Globus pallidus (tissue), 1 donor: ENCODE measurements around the gene CARNS1.
"Not testable (repeated sequence)": the region's sequence is repeated elsewhere in the genome, so short reads cannot be mapped to it uniquely, and the experiment has no call there.

Source experiments
- DNase-seq: peaks from one replicate; pipeline ENCODE4 v3.0.0-alpha.2; 2015; ENCODE audit warnings: low spot score

The CARNS1 gene

GRCh38 chr11:67465530-67465929, 50.1 kb downstream of the CARNS1 start:
- not testable (repeated sequence) for DNase-seq

- no peak for DNase-seq
Measured at GRCh38 chr11:67466367-67466766, 50.9 kb downstream of the CARNS1 start.

GRCh38 chr11:67466962-67467771, 51.7 kb downstream of the CARNS1 start:
- no peak for DNase-seq

GRCh38 chr11:67468056-67468455, 52.6 kb downstream of the CARNS1 start:
- DNase-seq: no peak

DNA sequence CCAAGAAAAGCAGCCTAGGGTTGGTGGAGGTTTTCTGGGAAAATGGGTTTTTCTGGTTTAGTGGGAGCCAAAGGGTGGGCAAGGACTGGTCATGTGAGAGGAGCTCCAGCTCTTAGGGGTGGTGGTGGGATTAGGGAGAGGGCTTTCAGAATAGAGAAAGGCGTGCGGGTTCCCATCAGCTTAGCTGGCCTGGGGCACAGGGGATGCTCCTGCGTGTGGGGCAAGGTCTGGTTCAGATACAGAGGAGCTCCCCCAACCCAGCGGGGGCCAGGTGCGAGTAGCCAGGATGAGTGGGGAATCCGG, 52.9 kb downstream of the CARNS1 start:
- no peak for DNase-seq

DNA sequence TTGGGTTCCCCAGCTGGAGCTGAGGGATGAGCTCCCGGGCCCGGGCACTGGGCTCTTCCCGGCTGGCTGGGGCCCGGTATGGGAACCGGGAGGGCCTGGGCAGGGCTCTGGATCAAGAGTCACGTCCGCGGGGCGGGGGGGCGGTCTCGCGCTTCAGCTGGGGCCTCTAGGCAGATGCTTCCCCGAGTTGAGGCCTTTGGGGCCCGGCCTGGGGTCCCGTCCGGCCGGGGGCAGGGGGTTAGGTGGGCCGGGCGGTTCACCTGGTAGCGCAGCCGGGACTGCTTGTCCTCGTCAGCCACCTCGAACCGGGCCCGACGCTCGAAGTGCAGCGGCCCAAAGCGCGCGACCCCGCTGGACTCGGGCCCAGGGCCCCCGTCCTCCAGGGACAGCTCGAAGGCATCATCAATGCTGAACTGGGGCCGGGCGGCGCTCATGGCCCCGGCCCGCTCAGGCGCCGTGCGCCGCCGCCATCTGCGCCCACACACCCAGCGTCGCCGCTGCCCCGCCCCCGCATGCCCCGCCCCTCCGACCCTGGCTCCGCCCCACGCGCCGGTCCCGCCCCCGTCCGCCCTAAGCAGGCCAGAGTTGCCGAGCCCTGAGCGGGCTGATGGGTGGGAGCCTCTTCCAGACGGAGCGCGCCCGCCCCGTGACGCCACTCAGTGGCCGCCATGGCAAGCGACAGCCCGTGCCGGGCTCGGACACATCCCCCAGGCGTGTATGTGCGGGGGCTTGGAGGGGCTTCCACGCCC, 53.5 kb downstream of the CARNS1 start, which contains the start of gene TMEM134:
Gene TMEM134 (minus strand): TSS at position 493 of the 749 bp plus-strand sequence. CDS start 59 bp downstream, at position 434.
- DNase-seq: peak; percentile 93

GRCh38 chr11:67469508-67469811, 54.0 kb downstream of the CARNS1 start:
- DNase-seq: no peak

DNA sequence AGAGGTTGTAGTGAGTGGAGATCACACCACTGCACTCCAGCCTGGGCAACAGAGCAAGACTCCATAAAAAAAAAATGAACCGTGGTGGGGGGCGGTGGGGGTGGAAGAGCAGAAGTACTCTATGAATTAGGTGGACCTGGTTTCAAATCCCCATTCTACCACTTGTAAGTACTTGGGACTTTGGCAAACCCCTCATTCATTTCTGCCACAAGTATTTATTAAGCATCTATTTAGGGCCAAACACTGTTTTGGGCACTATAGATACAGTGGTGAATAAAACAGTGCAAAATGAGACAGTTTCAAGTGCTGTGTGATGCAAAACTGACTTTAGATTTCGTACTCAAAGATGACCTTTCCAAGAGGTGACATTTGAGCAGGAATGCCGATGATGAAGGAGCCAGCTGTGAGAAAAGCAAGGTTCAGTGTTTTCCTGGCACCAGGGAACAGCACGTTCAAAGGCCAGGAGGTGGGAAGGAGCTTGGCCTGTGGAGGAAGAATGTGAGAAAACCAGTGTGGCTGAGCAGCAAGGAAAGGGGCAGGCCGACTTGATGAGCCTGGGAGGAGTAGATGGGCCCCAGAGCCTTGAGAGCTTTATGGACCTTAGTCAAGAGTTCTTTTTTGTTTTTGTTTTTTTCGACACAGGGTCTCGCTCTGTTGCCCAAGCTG, 55.0 kb downstream of the CARNS1 start:
- DNase-seq: no peak

- no peak for DNase-seq
Measured at GRCh38 chr11:67472882-67473281, 57.4 kb downstream of the CARNS1 start.
